Measurements from ENCODE around the gene CSNK2A1. TPM values are rescaled to one million over a fixed set of nuclear protein-coding genes. Genes with fewer than 3 reads are reported as not detected.

CSNK2A1 gene
- total RNA-seq, 3 donors from 2014 or later, result 104 to 127 (median 117) TPM

DNA sequence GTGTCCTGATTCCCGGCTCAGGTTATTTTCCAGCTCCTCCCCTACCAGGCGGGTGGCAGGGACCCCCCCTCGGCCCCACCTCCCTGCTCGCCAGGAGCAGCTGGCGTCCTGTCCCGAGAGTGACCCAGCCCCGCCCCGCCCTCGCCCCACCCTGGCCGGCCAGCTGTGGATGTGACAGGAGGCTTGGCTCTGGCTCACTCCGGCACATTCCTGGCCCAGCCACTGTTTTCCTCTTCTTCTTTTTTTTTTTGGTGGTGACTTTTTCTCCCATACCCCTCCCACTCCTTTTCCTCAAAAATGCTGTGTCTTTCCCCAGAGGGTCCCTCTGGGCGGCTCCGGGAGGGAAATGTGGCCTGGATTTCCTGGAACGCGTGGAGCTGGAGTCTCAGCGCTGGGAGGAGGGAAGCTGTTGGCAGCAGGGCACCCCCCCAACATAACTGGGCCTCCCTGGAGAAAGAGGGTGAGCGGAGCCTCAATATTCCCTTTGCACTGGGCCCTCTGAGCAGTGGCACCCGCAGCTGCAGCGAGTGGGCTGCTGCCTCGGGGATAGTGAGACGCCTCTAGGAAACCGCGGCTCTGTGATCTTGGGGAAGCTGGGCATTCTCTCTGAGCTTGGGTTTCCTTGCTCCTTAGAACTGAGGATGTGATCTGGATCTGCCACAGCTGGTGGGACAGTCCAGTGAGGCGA, 28.3 kb upstream of the CSNK2A1 start:
- ATAC-seq, result peak; percentile 87
- Histone ChIP-seq H3K36me3 (ENCODE audit: low read depth) (no peaks in the 10 kb centered on the region), H3K4me3 (no peak overlapping the region), H3K4me1 (ENCODE audit: low read depth) (peaks cover 5% of the 10 kb centered on the region), H3K9me3 (no peaks in the 10 kb centered on the region)
- TF ChIP-seq, protein P1, sequence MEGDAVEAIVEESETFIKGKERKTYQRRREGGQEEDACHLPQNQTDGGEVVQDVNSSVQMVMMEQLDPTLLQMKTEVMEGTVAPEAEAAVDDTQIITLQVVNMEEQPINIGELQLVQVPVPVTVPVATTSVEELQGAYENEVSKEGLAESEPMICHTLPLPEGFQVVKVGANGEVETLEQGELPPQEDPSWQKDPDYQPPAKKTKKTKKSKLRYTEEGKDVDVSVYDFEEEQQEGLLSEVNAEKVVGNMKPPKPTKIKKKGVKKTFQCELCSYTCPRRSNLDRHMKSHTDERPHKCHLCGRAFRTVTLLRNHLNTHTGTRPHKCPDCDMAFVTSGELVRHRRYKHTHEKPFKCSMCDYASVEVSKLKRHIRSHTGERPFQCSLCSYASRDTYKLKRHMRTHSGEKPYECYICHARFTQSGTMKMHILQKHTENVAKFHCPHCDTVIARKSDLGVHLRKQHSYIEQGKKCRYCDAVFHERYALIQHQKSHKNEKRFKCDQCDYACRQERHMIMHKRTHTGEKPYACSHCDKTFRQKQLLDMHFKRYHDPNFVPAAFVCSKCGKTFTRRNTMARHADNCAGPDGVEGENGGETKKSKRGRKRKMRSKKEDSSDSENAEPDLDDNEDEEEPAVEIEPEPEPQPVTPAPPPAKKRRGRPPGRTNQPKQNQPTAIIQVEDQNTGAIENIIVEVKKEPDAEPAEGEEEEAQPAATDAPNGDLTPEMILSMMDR (IDR thresholded peaks at IDR 0.05), result no peak
- intact Hi-C loops (cut with DNase I, micrococcal nuclease), result no loop called here
- peak; percentile 78 to 79 (median 78) for DNase-seq

DNA sequence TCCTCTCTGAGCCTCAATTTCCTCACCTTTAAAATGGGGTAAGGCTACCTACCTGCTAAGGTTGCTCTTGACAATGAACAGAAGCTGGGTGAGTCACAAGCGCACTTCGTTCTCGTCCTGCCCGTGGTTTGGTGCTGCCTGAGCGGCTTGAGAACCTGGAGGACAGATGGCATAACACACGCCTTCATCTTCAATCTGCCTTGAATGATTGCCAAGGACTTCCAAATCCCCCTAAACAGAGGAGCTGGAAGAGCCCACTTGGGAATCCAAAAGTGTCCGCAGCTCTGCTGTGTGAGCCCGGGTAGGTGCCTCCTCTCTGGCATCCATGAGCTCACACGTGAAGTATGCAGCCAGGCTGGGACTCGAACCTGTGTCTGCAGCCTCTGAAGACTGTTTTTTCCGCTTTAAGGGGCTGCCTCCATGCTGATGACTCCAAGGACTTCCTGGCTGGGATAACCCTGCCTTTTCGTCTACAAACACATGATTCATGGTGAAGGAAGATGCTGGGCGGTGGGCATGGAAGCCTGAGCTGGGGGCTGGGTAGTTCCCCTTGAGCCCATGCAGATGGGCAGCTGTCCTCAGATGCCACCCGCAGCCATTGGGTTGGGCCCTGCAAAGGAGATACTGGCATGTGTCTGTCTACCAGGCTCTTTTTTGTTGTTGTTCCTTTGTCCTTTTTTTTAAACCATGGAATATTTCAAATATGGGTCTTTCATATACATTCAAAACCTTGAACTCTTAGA, 25.3 kb upstream of the CSNK2A1 start:
- ATAC-seq (no peak), DNase-seq (no peak)
- no peak overlapping the region for H3K4me3 ChIP-seq
- TF ChIP-seq, protein P1 (IDR thresholded peaks at IDR 0.05), result no peak
- intact Hi-C loops (cut with DNase I, micrococcal nuclease), result loop anchor here in 1 of 2 donors (10.0 kb wide), 1 partner anchor 166 kb away; no protein-coding TSS in a partner anchor
- H3K4me1 ChIP-seq (ENCODE audit: low read depth), result peaks cover 5% of the 10 kb centered on the region
- H3K36me3 ChIP-seq (ENCODE audit: low read depth), result no peaks in the 10 kb centered on the region
- H3K9me3 ChIP-seq, result no peaks in the 10 kb centered on the region

DNA sequence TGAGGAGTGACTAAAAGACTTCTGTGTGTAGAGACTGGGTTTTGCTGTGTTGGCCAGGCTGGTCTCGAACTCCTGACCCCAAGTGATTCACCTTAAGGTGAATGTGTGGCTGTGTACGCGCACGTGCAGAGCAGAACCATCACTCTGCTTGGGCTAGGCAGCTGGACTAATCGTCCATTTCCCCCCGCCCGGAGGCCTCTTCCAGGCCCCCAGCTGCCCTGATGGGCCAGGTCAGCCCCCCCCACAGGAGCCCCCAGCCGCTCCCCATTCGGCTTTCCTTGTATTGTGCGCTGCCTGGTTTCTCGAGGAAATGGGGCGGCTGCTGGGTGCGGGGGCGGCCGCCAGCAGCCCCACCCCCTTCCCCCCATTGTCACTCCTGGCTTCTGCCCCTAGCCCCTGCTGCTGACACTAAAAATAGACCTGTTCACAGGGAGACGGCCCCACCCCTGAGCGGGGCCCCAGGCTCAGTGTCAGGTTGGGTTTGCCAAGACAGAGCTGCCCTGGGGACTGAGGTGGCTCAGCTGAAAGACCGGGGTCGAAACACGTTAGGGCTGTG, 24.6 kb upstream of the CSNK2A1 start:
- no peak overlapping the region for H3K4me3 ChIP-seq
- TF ChIP-seq, protein P1 (IDR thresholded peaks at IDR 0.05), result no peak
- intact Hi-C loops (cut with DNase I, micrococcal nuclease), result loop anchor here in 1 of 2 donors (10.0 kb wide), 1 partner anchor 167 kb away; no protein-coding TSS in a partner anchor
- H3K4me1 ChIP-seq (ENCODE audit: low read depth), result peaks cover 5% of the 10 kb centered on the region
- no peaks in the 10 kb centered on the region for H3K36me3 ChIP-seq (ENCODE audit: low read depth)
- H3K9me3 ChIP-seq, result no peaks in the 10 kb centered on the region
- DNase-seq, result no peak
- no peak for ATAC-seq

DNA sequence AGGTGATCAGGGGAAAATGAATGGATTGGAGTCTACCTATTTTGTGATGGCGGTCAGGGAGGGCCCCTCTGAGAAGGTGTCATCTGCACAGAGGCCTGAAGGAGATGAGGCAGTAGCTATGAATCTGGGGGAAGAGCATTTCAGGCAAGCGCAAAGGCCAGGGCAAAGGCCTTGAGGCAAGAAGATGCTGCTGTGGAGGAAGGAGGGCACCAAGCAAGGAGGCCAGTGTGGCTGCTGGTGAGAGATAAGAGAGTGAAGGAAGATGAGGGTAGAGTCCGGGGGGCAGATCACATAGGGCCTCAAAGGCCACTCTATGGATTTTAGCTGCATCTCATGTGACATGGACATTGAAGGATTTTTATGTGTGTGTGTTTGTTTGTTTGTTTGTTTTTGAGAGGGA, 20.6 kb upstream of the CSNK2A1 start:
- Histone ChIP-seq H3K4me1 (ENCODE audit: low read depth) (no peaks in the 10 kb centered on the region), H3K9me3 (no peaks in the 10 kb centered on the region), H3K36me3 (ENCODE audit: low read depth) (no peaks in the 10 kb centered on the region), H3K4me3 (no peak overlapping the region)
- DNase-seq (no peak), ATAC-seq (no peak)
- TF ChIP-seq, protein P1 (IDR thresholded peaks at IDR 0.05), result no peak
- intact Hi-C loops (cut with DNase I, micrococcal nuclease), result loop anchor here in 1 of 2 donors (10.0 kb wide), 1 partner anchor 171 kb away; no protein-coding TSS in a partner anchor

DNA sequence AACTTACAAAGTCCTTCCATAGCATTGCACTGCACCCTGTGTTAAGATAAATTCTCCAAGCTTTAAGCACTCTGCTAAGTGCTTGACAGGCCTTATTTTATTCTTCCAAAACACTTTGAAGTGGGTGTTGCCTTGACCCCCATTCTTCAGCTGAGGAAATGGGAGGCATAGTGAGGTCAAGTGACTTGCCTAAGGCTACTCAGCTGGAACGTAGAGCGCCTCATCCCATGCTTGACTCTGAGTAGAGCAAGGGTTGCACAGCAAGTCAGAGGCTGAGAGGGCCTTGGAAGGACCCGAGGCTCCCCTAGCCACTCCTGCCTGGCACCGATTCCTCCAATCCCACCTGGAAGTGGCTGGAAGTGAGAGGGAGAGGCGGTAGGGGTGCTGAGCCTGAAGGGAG, 19.6 kb upstream of the CSNK2A1 start:
- ATAC-seq (no peak), DNase-seq (no peak)
- intact Hi-C loops (cut with DNase I, micrococcal nuclease), result loop anchor here in 1 of 2 donors (10.0 kb wide), 1 partner anchor 172 kb away; no protein-coding TSS in a partner anchor
- Histone ChIP-seq H3K36me3 (ENCODE audit: low read depth) (no peaks in the 10 kb centered on the region), H3K4me3 (no peak overlapping the region), H3K9me3 (no peaks in the 10 kb centered on the region), H3K4me1 (ENCODE audit: low read depth) (no peaks in the 10 kb centered on the region)
- TF ChIP-seq, protein P1 (IDR thresholded peaks at IDR 0.05), result no peak
